ENCODE measurements around the gene CAMK2G.

Gene CAMK2G

GRCh38 chr10:73910764-73911552 lies 36.6 kb upstream of the CAMK2G start, which contains the start of gene PLAU:
TSS of gene PLAU (plus strand) at chr10:73911132. CDS start at chr10:73911556, 424 bp downstream.
- Histone ChIP-seq H3K4me3 (ENCODE audit: low read depth in 1 of 2, low read length in 2 of 2) (peak within 1 kb of the TSS; percentile 20 to 57; a peak in 3 of 4 replicates), H2AFZ (ENCODE audit: low read depth, low read length) (peak within 1 kb of the TSS; percentile 64), H3K36me3 (ENCODE audit: insufficient read depth, low read length) (no peaks in the 10 kb centered on the region), H4K20me1 (ENCODE audit: insufficient read depth, low read length) (peaks cover 24% of the 10 kb centered on the region), H3K9me3 (ENCODE audit: insufficient read depth, low read length, severe bottlenecking) (no peaks in the 10 kb centered on the region), H3K4me1 (ENCODE audit: insufficient read depth, low read length) (peaks cover 46% of the 10 kb centered on the region), H3K27me3 (ENCODE audit: insufficient read depth, low read length, poor library complexity) (peaks cover 74% of the 10 kb centered on the region), H3K4me2 (ENCODE audit: insufficient read depth, low read length) (peak within 1 kb of the TSS; percentile 87), H3K27ac (ENCODE audit: low read length) (no peak within 1 kb of the TSS), H3K9ac (ENCODE audit: low read depth, low read length) (peak within 1 kb of the TSS; percentile 37; the same call in 1 of the 2 replicates), H3K79me2 (ENCODE audit: insufficient read depth, low read length) (no peaks in the 10 kb centered on the region)
- ATAC-seq (ENCODE audit: insufficient read depth, low read depth) = peak; percentile 82
- DNase-seq = peak; percentile 59
- TF ChIP-seq EZH2 (IDR thresholded peaks at IDR 0.05; ENCODE audit: borderline replicate concordance, low read depth, low read length, severe bottlenecking) (peak; percentile 59), CTCF (IDR thresholded peaks at IDR 0.05; ENCODE audit: borderline replicate concordance, extremely low read depth, low read length, poor library complexity, severe bottlenecking) (no peak)

GRCh38 chr10:73910401-73910763 lies 36.0 kb upstream of the CAMK2G start:
- Histone ChIP-seq H3K27me3 (ENCODE audit: insufficient read depth, low read length, poor library complexity) (peaks cover 79% of the 10 kb centered on the region), H3K27ac (ENCODE audit: low read length) (no peak overlapping the region), H4K20me1 (ENCODE audit: insufficient read depth, low read length) (peaks cover 24% of the 10 kb centered on the region), H3K79me2 (ENCODE audit: insufficient read depth, low read length) (no peaks in the 10 kb centered on the region), H3K36me3 (ENCODE audit: insufficient read depth, low read length) (no peaks in the 10 kb centered on the region), H3K4me1 (ENCODE audit: insufficient read depth, low read length) (peaks cover 46% of the 10 kb centered on the region), H2AFZ (ENCODE audit: low read depth, low read length) (peak overlapping the region; percentile 64), H3K4me3 (ENCODE audit: low read depth in 1 of 2, low read length in 2 of 2) (peak overlapping the region in 1 of 2 experiments; percentile 57; a peak in 3 of 4 replicates), H3K9me3 (ENCODE audit: insufficient read depth, low read length, severe bottlenecking) (no peaks in the 10 kb centered on the region), H3K4me2 (ENCODE audit: insufficient read depth, low read length) (peak overlapping the region; percentile 87), H3K9ac (ENCODE audit: low read depth, low read length) (peak overlapping the region; percentile 37; the same call in 1 of the 2 replicates)
- ATAC-seq (ENCODE audit: insufficient read depth, low read depth) = peak; percentile 11; the same call in 2 of the 3 replicates
- TF ChIP-seq EZH2 (IDR thresholded peaks at IDR 0.05; ENCODE audit: borderline replicate concordance, low read depth, low read length, severe bottlenecking) = peak; percentile 68
- no peak for TF ChIP-seq CTCF (IDR thresholded peaks at IDR 0.05; ENCODE audit: borderline replicate concordance, extremely low read depth, low read length, poor library complexity, severe bottlenecking)
- no peak for DNase-seq

- Histone ChIP-seq H2AFZ (ENCODE audit: low read depth, low read length) (no peak overlapping the region), H3K9ac (ENCODE audit: low read depth, low read length) (peak overlapping the region; percentile 7; the same call in 1 of the 2 replicates), H3K79me2 (ENCODE audit: insufficient read depth, low read length) (no peaks in the 10 kb centered on the region), H3K4me3 (ENCODE audit: low read depth in 1 of 2, low read length in 2 of 2) (peak overlapping the region in 1 of 2 experiments; percentile 27; a peak in 1 of 4 replicates), H3K27ac (ENCODE audit: low read length) (no peak overlapping the region), H4K20me1 (ENCODE audit: insufficient read depth, low read length) (peaks cover 24% of the 10 kb centered on the region), H3K27me3 (ENCODE audit: insufficient read depth, low read length, poor library complexity) (peaks cover 78% of the 10 kb centered on the region), H3K9me3 (ENCODE audit: insufficient read depth, low read length, severe bottlenecking) (no peaks in the 10 kb centered on the region), H3K4me2 (ENCODE audit: insufficient read depth, low read length) (peak overlapping the region; percentile 44), H3K4me1 (ENCODE audit: insufficient read depth, low read length) (peaks cover 46% of the 10 kb centered on the region), H3K36me3 (ENCODE audit: insufficient read depth, low read length) (no peaks in the 10 kb centered on the region)
- TF ChIP-seq EZH2 (IDR thresholded peaks at IDR 0.05; ENCODE audit: borderline replicate concordance, low read depth, low read length, severe bottlenecking) (no peak), CTCF (IDR thresholded peaks at IDR 0.05; ENCODE audit: borderline replicate concordance, extremely low read depth, low read length, poor library complexity, severe bottlenecking) (no peak)
- no peak for DNase-seq
- ATAC-seq (ENCODE audit: insufficient read depth, low read depth) = no peak
Observed at GRCh38 chr10:73909540-73910115, 35.3 kb upstream of the CAMK2G start.
